Stimulated activated CD8-positive, alpha-beta memory T cell treated with anti-CD3 and anti-CD28 coated beads, Interleukin-7, amount 100 ng/mL, for 48 hours (primary cell): ENCODE measurements around the gene PSMA7.

Experiments used
- DNase-seq, 2 donors: peaks; one replicate each; pipeline ENCODE4 v3.0.0-alpha.2; 2020; ENCODE audit warnings: low read depth in 1 of 2; ENCODE audit errors: extremely low read depth in 1 of 2

The PSMA7 gene

GRCh38 chr20:62096421-62097380, 46.5 kb downstream of the PSMA7 start:
- no peak for DNase-seq

- DNase-seq = no peak
Measured at GRCh38 chr20:62089393-62089792, 53.8 kb downstream of the PSMA7 start.

- no peak for DNase-seq
Measured at GRCh38 chr20:62088258-62089127, 54.7 kb downstream of the PSMA7 start.

GRCh38 chr20:62087632-62088031, 55.6 kb downstream of the PSMA7 start:
- DNase-seq = no peak

DNA sequence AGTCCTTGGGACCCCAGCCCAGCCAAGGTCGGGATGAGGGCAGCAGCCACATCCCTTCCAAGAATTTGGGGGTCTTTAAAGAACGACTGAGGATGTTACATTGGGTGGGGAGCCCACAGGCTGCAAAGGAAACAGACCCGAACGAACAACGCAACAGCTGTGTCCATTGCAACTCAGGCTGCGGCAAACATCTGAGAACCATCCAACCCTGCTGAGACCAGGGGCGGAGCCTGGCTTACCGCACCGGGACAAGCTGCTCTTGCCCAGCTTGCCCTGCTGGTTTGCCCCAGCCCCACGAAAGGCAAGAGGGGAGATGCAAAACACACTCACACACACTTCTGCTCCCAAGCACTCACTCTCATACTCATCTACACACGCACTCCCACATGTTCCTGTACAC, 56.0 kb downstream of the PSMA7 start:
- no peak for DNase-seq
